A549 (cell line): ENCODE measurements around the gene SOX6. TPM values are rescaled to one million over a fixed set of nuclear protein-coding genes. Genes with fewer than 3 reads are reported as not detected.

Experiments used
- ATAC-seq, 2 experiments: fragments of 200-7000 bp in 1 of 2; fragments of >200 bp in 1 of 2; cut with Nextera tagmentation in 1 of 2; cut with Tn5 transposase in 1 of 2; 3 replicates each; pipeline versions ENCODE4 v1.8.0 to v1.9.1; 2018 to 2020; ENCODE audit warnings: mild to moderate bottlenecking in 1 of 2, moderate library complexity in 1 of 2
- CTCF ChIA-PET: fragments of 300-600 bp; sonication (Branson Sonifier 250); formaldehyde crosslinking; extraction: SDS; loops from one replicate; lab custom pipeline; 2021; ENCODE audit warnings: antibody characterized with exemption, inconsistent platforms; lab: Yijun Ruan, JAX
- POLR2A ChIA-PET: fragments of 350-600 bp; formaldehyde crosslinking; extraction: SDS; loops from one replicate; lab custom pipeline; 2021; ENCODE audit warnings: antibody characterized with exemption, inconsistent platforms; lab: Yijun Ruan, JAX
- DNase-seq, 2 experiments: peaks; one replicate each; pipeline versions ENCODE4 v3.0.0 to v3.0.0-alpha.2; 2011 to 2016; ENCODE audit warnings: low read depth in 1 of 2, low spot score in 1 of 2
- FAIRE-seq: peaks from 2 replicates; lab custom pipeline; 2011; peaks lifted over from hg19 to GRCh38; lab: Jason Lieb, UNC
- H3K27ac ChIP-seq, 2 experiments: fragments of >200 bp; sonication (Bioruptor Twin); formaldehyde crosslinking; 3 replicates each; pipeline ENCODE4 v1.5.1; 2016 to 2017
- H3K4me1 ChIP-seq: fragments of >200 bp; sonication (Bioruptor Twin); formaldehyde crosslinking; 3 replicates; pipeline ENCODE4 v1.6.1; 2016
- H3K4me2 ChIP-seq: fragments of >200 bp; sonication (Bioruptor Twin); formaldehyde crosslinking; 3 replicates; pipeline ENCODE4 v1.6.1; 2016
- H3K4me3 ChIP-seq: fragments of >200 bp; sonication (Bioruptor Twin); formaldehyde crosslinking; 3 replicates; pipeline ENCODE4 v1.5.1; 2016
- H3K9me3 ChIP-seq: fragments of >200 bp; sonication (Bioruptor Twin); formaldehyde crosslinking; 3 replicates; pipeline ENCODE4 v1.6.1; 2016
- ATOH8 ChIP-seq: fragments of 250-450 bp; sonication (Bioruptor Pico); IDR thresholded peaks from 2 replicates; pipeline ENCODE4 v1.5.0; 2020; ENCODE audit warnings: low read depth, mild to moderate bottlenecking, moderate library complexity
- BCL3 ChIP-seq: fragments of >200 bp; sonication (Bioruptor Twin); formaldehyde crosslinking; IDR thresholded peaks from 3 replicates; pipeline ENCODE4 v1.6.1; 2016
- BHLHE40 ChIP-seq: IDR thresholded peaks from 2 replicates; pipeline ENCODE4 v1.6.1; 2012; ENCODE audit warnings: low read depth, low read length, inconsistent platforms
- CBX2 ChIP-seq: fragments of 200-600 bp; sonication (generic); IDR thresholded peaks from 2 replicates; pipeline ENCODE4 v1.6.1; 2016; ENCODE audit warnings: low read depth, mild to moderate bottlenecking, borderline replicate concordance
- CTCF ChIP-seq: fragments of >200 bp; sonication (Bioruptor Twin); formaldehyde crosslinking; IDR thresholded peaks from 3 replicates; pipeline ENCODE4 v1.5.1; 2016
- E2F6 ChIP-seq: IDR thresholded peaks from 2 replicates; pipeline ENCODE4 v1.6.1; 2012; ENCODE audit warnings: low read depth, borderline replicate concordance
- EP300 ChIP-seq, 2 experiments: fragments of >200 bp; sonication (Bioruptor Twin); formaldehyde crosslinking; IDR thresholded peaks; 2 replicates in 1 of 2; 3 replicates in 1 of 2; pipeline ENCODE4 v1.6.1; 2016 to 2017
- ESRRA ChIP-seq: fragments of 150-350 bp; IDR thresholded peaks from 2 replicates; pipeline ENCODE4 v1.6.1; 2014; ENCODE audit warnings: mild to moderate bottlenecking, low read length, borderline replicate concordance
- FOSL2 ChIP-seq, 2 experiments: fragments of 450-650 bp in 1 of 2; fragments of >200 bp in 1 of 2; sonication (Bioruptor Twin) in 1 of 2; formaldehyde crosslinking; IDR thresholded peaks; 2 replicates each; pipeline versions ENCODE4 v1.5.0 to v1.6.1; 2016 to 2020; ENCODE audit warnings: mild to moderate bottlenecking in 1 of 2, moderate library complexity in 1 of 2
- JUNB ChIP-seq: fragments of >200 bp; sonication (Bioruptor Twin); formaldehyde crosslinking; IDR thresholded peaks from 2 replicates; pipeline ENCODE4 v1.6.1; 2016
- MAFK ChIP-seq: fragments of 450-650 bp; IDR thresholded peaks from 2 replicates; pipeline ENCODE4 v1.6.1; 2014; ENCODE audit not compliant: partially characterized antibody
- MAX ChIP-seq: IDR thresholded peaks from 2 replicates; pipeline ENCODE4 v1.6.1; 2012
- POLR2A ChIP-seq: IDR thresholded peaks from 2 replicates; pipeline ENCODE4 v1.6.1; 2012; ENCODE audit warnings: mild to moderate bottlenecking, low read length
- POLR2AphosphoS2 ChIP-seq: conservative IDR thresholded peaks from 2 replicates; pipeline ENCODE4 v1.6.1; 2012; ENCODE audit warnings: low read length, improper control_type of control experiment, inconsistent platforms
- RARB ChIP-seq: fragments of 250-450 bp; sonication (Bioruptor Pico); IDR thresholded peaks from 2 replicates; pipeline ENCODE4 v1.8.0; 2021; ENCODE audit warnings: mild to moderate bottlenecking, moderate library complexity
- RFX5 ChIP-seq: fragments of 450-650 bp; IDR thresholded peaks from 2 replicates; pipeline ENCODE4 v1.7.1; 2014; ENCODE audit warnings: antibody characterized with exemption, mild to moderate bottlenecking, moderate library complexity
- SMC3 ChIP-seq: fragments of >200 bp; sonication (Bioruptor Twin); formaldehyde crosslinking; IDR thresholded peaks from 3 replicates; pipeline ENCODE4 v1.6.1; 2018; ENCODE audit warnings: inconsistent platforms
- SREBF2 ChIP-seq: fragments of 450-650 bp; IDR thresholded peaks from 2 replicates; pipeline ENCODE4 v1.6.1; 2014; ENCODE audit warnings: mild to moderate bottlenecking, moderate library complexity
- USF2 ChIP-seq: fragments of 450-650 bp; IDR thresholded peaks from 2 replicates; pipeline ENCODE4 v1.6.1; 2014; ENCODE audit warnings: antibody characterized with exemption
- ZNF302 ChIP-seq: fragments of 250-450 bp; sonication (Bioruptor Pico); IDR thresholded peaks from 2 replicates; pipeline ENCODE4 v1.9.0; 2021; ENCODE audit warnings: inconsistent platforms, mild to moderate bottlenecking, moderate library complexity
- WGBS: methylation state at CpG from one replicate; pipeline ENCODE4 v1.1.6; 2017; ENCODE audit errors: missing lambda C conversion rate; 5-methylcytosine and 5-hydroxymethylcytosine counted together
- polyA plus RNA-seq, 4 experiments: library from polyadenylated mRNA; depleted of rRNA in 3 of 4; stranded (reverse); fragments of >200 nt; fragmentation: RNase III in 1 of 4; extraction: RNeasy Plus Mini Kit Qiagen cat#74134 plus additional on column Dnase treatment in 1 of 4; gene quantifications; 2 replicates in 3 of 4; 3 replicates in 1 of 4; pipeline ENCODE4 v1.2.3, GENCODE V29; 2011 to 2017

SOX6 gene
- polyA plus RNA-seq, 2 of the 4 experiments (the other 2 are of a cell fraction), result 0.18 TPM; not detected in 1

- TF ChIP-seq MAFK (peak; percentile 31), SREBF2 (no peak)
- WGBS, result 59% methylated on average over 3 of the region's 3 CpGs
- ChIA-PET POLR2A (no interaction called here), CTCF (no interaction called here)
- FAIRE-seq, result no peak
- ATAC-seq, result no peak
- Histone ChIP-seq H3K4me2 (no peak overlapping the region), H3K4me1 (no peaks in the 10 kb centered on the region), H3K9me3 (no peaks in the 10 kb centered on the region), H3K27ac (no peak overlapping the region), H3K4me3 (no peak overlapping the region)
- DNase-seq, result no peak
Observed at GRCh38 chr11:16341853-16342252, 14.5 kb downstream of the SOX6 start.

GRCh38 chr11:16338393-16338792 lies 18.0 kb downstream of the SOX6 start:
- H3K27ac ChIP-seq, result no peak overlapping the region
- ChIA-PET CTCF (no interaction called here), POLR2A (no interaction called here)
- no peaks in the 10 kb centered on the region for H3K4me1 ChIP-seq
- no peak for FAIRE-seq
- no peak overlapping the region for H3K4me3 ChIP-seq
- no peaks in the 10 kb centered on the region for H3K9me3 ChIP-seq
- H3K4me2 ChIP-seq, result no peak overlapping the region
- ATAC-seq, result no peak
- TF ChIP-seq BCL3 (no peak), CTCF (no peak)
- TF ChIP-seq, all 56 proteins: peak for 0
- DNase-seq, result no peak
- 54% methylated on average over 1 of the region's 1 CpG for WGBS

- FAIRE-seq (no peak), ATAC-seq (no peak), DNase-seq (no peak)
- TF ChIP-seq MAX, result no peak
- no peak for TF ChIP-seq CBX2
- TF ChIP-seq POLR2A, result no peak
- TF ChIP-seq ZNF302 (CRISPR knock-in tag), result no peak
- CTCF ChIA-PET, result no interaction called here
- no peaks in the 10 kb centered on the region for H3K9me3 ChIP-seq
- POLR2A ChIA-PET, result no interaction called here
- no peak overlapping the region for H3K27ac ChIP-seq
- no peak overlapping the region for H3K4me3 ChIP-seq
- 76% methylated on average over 1 of the region's 1 CpG for WGBS
- H3K4me1 ChIP-seq, result no peaks in the 10 kb centered on the region
- no peak overlapping the region for H3K4me2 ChIP-seq
Observed at GRCh38 chr11:16337421-16338213, 18.7 kb downstream of the SOX6 start.

- ChIA-PET CTCF (no interaction called here), POLR2A (no interaction called here)
- Histone ChIP-seq H3K4me2 (no peak overlapping the region), H3K9me3 (no peaks in the 10 kb centered on the region), H3K4me1 (no peaks in the 10 kb centered on the region), H3K4me3 (no peak overlapping the region), H3K27ac (no peak overlapping the region)
- no peak for ATAC-seq
- DNase-seq, result no peak
- TF ChIP-seq RFX5 (no peak), FOSL2 (IDR thresholded peaks at IDR 0.05) (no peak), FOSL2 (CRISPR knock-in tag; IDR thresholded peaks at IDR 0.05) (no peak)
- no peak for FAIRE-seq
Observed at GRCh38 chr11:16336721-16337120, 19.6 kb downstream of the SOX6 start.

- Histone ChIP-seq H3K4me3 (no peak overlapping the region), H3K9me3 (no peaks in the 10 kb centered on the region), H3K4me2 (no peak overlapping the region), H3K4me1 (no peaks in the 10 kb centered on the region), H3K27ac (no peak overlapping the region)
- ATAC-seq (no peak), DNase-seq (no peak), FAIRE-seq (no peak)
- ChIA-PET POLR2A (no interaction called here), CTCF (no interaction called here)
- 37% methylated on average over 6 of the region's 6 CpGs for WGBS
- TF ChIP-seq POLR2AphosphoS2, result no peak
- no peak for TF ChIP-seq SMC3
- TF ChIP-seq JUNB, result no peak
- no peak for TF ChIP-seq ESRRA
- no peak for TF ChIP-seq EP300 (IDR thresholded peaks at IDR 0.05)
- TF ChIP-seq BHLHE40, result no peak
- TF ChIP-seq E2F6, result no peak
- no peak for TF ChIP-seq RARB (CRISPR knock-in tag)
- TF ChIP-seq ATOH8, result no peak
- no peak for TF ChIP-seq USF2
Observed at GRCh38 chr11:16336204-16336603, 20.1 kb downstream of the SOX6 start.
